H1 (cell line): ENCODE results near the gene PALM2AKAP2. TPM values are rescaled to one million over a fixed set of nuclear protein-coding genes. Genes with fewer than 3 reads are reported as not detected.

Experiments used
- CTCF ChIA-PET: fragments of 300-600 bp; sonication (Branson Sonifier 250); formaldehyde crosslinking; loops from one replicate; lab custom pipeline; 2021; ENCODE audit not compliant: partially characterized antibody; lab: Charles Lee
- POLR2A ChIA-PET: fragments of 300-600 bp; sonication (Branson Sonifier 250); formaldehyde crosslinking; loops from one replicate; lab custom pipeline; 2021; ENCODE audit warnings: inconsistent platforms; ENCODE audit not compliant: partially characterized antibody; lab: Charles Lee
- DNase-seq, 2 experiments: peaks; one replicate each; pipeline versions ENCODE4 v3.0.0 to v3.0.0-alpha.2; 2010 to 2022; ENCODE audit warnings: low spot score in 2 of 2, low read depth in 1 of 2, mixed read lengths in 1 of 2
- FAIRE-seq: peaks from 2 replicates; lab custom pipeline; 2011; peaks lifted over from hg19 to GRCh38; lab: Jason Lieb, UNC
- H2AFZ ChIP-seq: 2 replicates; pipeline ENCODE4 v1.8.1; 2012; ENCODE audit warnings: low read length, inconsistent platforms
- H2AK5ac ChIP-seq: 2 replicates; pipeline ENCODE4 v1.6.1; 2013; ENCODE audit warnings: low read depth, low read length
- H2BK120ac ChIP-seq: replicated peaks from 2 replicates; pipeline ENCODE3; 2013; ENCODE audit warnings: low read depth, low read length, inconsistent platforms
- H2BK12ac ChIP-seq: 2 replicates; pipeline ENCODE4 v1.6.1; 2013; ENCODE audit warnings: low read depth, low read length
- H2BK15ac ChIP-seq: 2 replicates; pipeline ENCODE4 v1.6.1; 2013; ENCODE audit warnings: low read length
- H2BK20ac ChIP-seq: 2 replicates; pipeline ENCODE4 v1.6.1; 2013; ENCODE audit warnings: low read length
- H2BK5ac ChIP-seq: 2 replicates; pipeline ENCODE4 v1.6.1; 2013; ENCODE audit warnings: low read depth, low read length
- H3K14ac ChIP-seq: 2 replicates; pipeline ENCODE4 v1.6.1; 2013; ENCODE audit warnings: inconsistent platforms; ENCODE audit not compliant: insufficient read length
- H3K18ac ChIP-seq: 2 replicates; pipeline ENCODE4 v1.6.1; 2013; ENCODE audit warnings: low read length; ENCODE audit errors: extremely low read depth
- H3K23ac ChIP-seq: 2 replicates; pipeline ENCODE4 v1.6.1; 2013; ENCODE audit warnings: inconsistent platforms; ENCODE audit not compliant: insufficient read length
- H3K23me2 ChIP-seq: 2 replicates; pipeline ENCODE4 v1.6.1; 2013; ENCODE audit warnings: low read depth, low read length
- H3K27ac ChIP-seq: 2 replicates; pipeline ENCODE4 v1.6.1; 2011; ENCODE audit warnings: low read depth, low read length, inconsistent platforms
- H3K27me3 ChIP-seq, 4 experiments: replicated peaks in 1 of 4; 1 replicate in 1 of 4; 2 replicates in 3 of 4; pipeline versions ENCODE4 v1.6.1 to v1.8.1; 2011 to 2013; ENCODE audit warnings: low read length in 3 of 4, mild to moderate bottlenecking in 3 of 4, inconsistent platforms in 2 of 4, mixed read lengths in 2 of 4, moderate library complexity in 1 of 4; ENCODE audit not compliant: control insufficient read depth in 3 of 4, insufficient read depth in 3 of 4; ENCODE audit errors: extremely low read depth in 1 of 4
- H3K36me3 ChIP-seq, 4 experiments: 2 replicates each; pipeline versions ENCODE4 v1.6.1 to v1.8.1; 2011 to 2013; ENCODE audit warnings: mild to moderate bottlenecking in 4 of 4, low read length in 3 of 4, moderate library complexity in 2 of 4, control low read depth in 1 of 4, inconsistent platforms in 1 of 4; ENCODE audit not compliant: insufficient read depth in 4 of 4, control insufficient read depth in 2 of 4
- H3K4ac ChIP-seq: replicated peaks from 2 replicates; pipeline ENCODE3; 2013; ENCODE audit warnings: low read length, low read depth, mixed read lengths, inconsistent platforms; ENCODE audit not compliant: insufficient read length
- H3K4me1 ChIP-seq, 4 experiments: replicated peaks in 1 of 4; 1 replicate in 1 of 4; 2 replicates in 3 of 4; pipeline versions ENCODE4 v1.6.1 to v1.8.1; 2011 to 2013; ENCODE audit warnings: low read length in 3 of 4, inconsistent platforms in 2 of 4, mixed read lengths in 1 of 4; ENCODE audit not compliant: insufficient read depth in 4 of 4, control insufficient read depth in 3 of 4
- H3K4me2 ChIP-seq, 2 experiments: 2 replicates each; pipeline versions ENCODE4 v1.6.1 to v1.8.1; 2011 to 2013; ENCODE audit warnings: low read depth in 2 of 2, low read length in 2 of 2, control low read depth in 1 of 2, inconsistent platforms in 1 of 2, mild to moderate bottlenecking in 1 of 2; ENCODE audit not compliant: insufficient read depth in 1 of 2
- H3K4me3 ChIP-seq, 4 experiments: fragments of 200-600, 300-600 bp in 1 of 4; sonication (generic), shearing (Covaris generic), sonication (Bioruptor Twin) in 1 of 4; 2 replicates each; pipeline versions ENCODE4 v1.5.1 to v1.8.1; 2011 to 2016; ENCODE audit warnings: low read length in 4 of 4, low read depth in 3 of 4, control low read depth in 2 of 4, inconsistent platforms in 2 of 4, mild to moderate bottlenecking in 2 of 4, mixed read lengths in 1 of 4, moderate library complexity in 1 of 4; ENCODE audit not compliant: insufficient read depth in 2 of 4; ENCODE audit errors: extremely low read depth in 1 of 4
- H3K56ac ChIP-seq: replicated peaks from 2 replicates; pipeline ENCODE3; 2013; ENCODE audit warnings: low read depth, mild to moderate bottlenecking, mixed read lengths, low read length, inconsistent platforms; ENCODE audit not compliant: insufficient read length
- H3K79me1 ChIP-seq: 2 replicates; pipeline ENCODE4 v1.6.1; 2013; ENCODE audit warnings: low read depth, low read length, control low read depth
- H3K79me2 ChIP-seq, 2 experiments: 2 replicates each; pipeline versions ENCODE4 v1.6.1 to v1.8.1; 2012 to 2013; ENCODE audit warnings: low read length in 2 of 2, mild to moderate bottlenecking in 2 of 2, inconsistent platforms in 1 of 2; ENCODE audit not compliant: insufficient read depth in 2 of 2, control insufficient read depth in 1 of 2
- H3K9ac ChIP-seq, 4 experiments: replicated peaks in 1 of 4; 1 replicate in 1 of 4; 2 replicates in 3 of 4; pipeline versions ENCODE4 v1.6.1 to v1.8.1; 2011 to 2013; ENCODE audit warnings: low read depth in 3 of 4, low read length in 3 of 4, control low read depth in 2 of 4, mild to moderate bottlenecking in 2 of 4, moderate library complexity in 2 of 4, inconsistent platforms in 1 of 4; ENCODE audit errors: extremely low read depth in 1 of 4
- H3K9me3 ChIP-seq, 2 experiments: 2 replicates each; pipeline versions ENCODE4 v1.6.1 to v1.8.1; 2012 to 2013; ENCODE audit warnings: mild to moderate bottlenecking in 2 of 2, moderate library complexity in 2 of 2, control low read depth in 1 of 2, inconsistent platforms in 1 of 2, low read depth in 1 of 2, low read length in 1 of 2, mixed read lengths in 1 of 2; ENCODE audit not compliant: insufficient read depth in 2 of 2
- H4K20me1 ChIP-seq, 2 experiments: replicated peaks in 1 of 2; 2 replicates each; pipeline versions ENCODE3 to v1.8.1; 2011 to 2013; ENCODE audit warnings: inconsistent platforms in 2 of 2, low read length in 2 of 2, mild to moderate bottlenecking in 1 of 2; ENCODE audit not compliant: insufficient read depth in 2 of 2, control insufficient read depth in 1 of 2
- H4K5ac ChIP-seq: 2 replicates; pipeline ENCODE4 v1.6.1; 2013; ENCODE audit warnings: low read length, low read depth, mixed read lengths, inconsistent platforms; ENCODE audit not compliant: insufficient read length
- H4K8ac ChIP-seq: 2 replicates; pipeline ENCODE4 v1.8.0; 2013; ENCODE audit warnings: mild to moderate bottlenecking, moderate library complexity, low read length, inconsistent platforms; ENCODE audit not compliant: insufficient read depth; ENCODE audit errors: extremely low read depth
- H4K91ac ChIP-seq: replicated peaks from 2 replicates; pipeline ENCODE3; 2013; ENCODE audit warnings: low read length, mixed read lengths, inconsistent platforms; ENCODE audit not compliant: insufficient read length
- CBX8 ChIP-seq: fragments of 300-800, 300-1000 bp; sonication (generic); IDR thresholded peaks from 2 replicates; pipeline ENCODE4 v1.7.1; 2016; ENCODE audit warnings: low read depth, low read length, borderline replicate concordance
- CHD2 ChIP-seq: IDR thresholded peaks from 2 replicates; pipeline ENCODE4 v1.6.1; 2012; ENCODE audit warnings: low read length, improper control_type of control experiment
- CREB1 ChIP-seq: IDR thresholded peaks from 2 replicates; pipeline ENCODE4 v1.6.1; 2012; ENCODE audit warnings: inconsistent platforms
- EGR1 ChIP-seq: IDR thresholded peaks from 2 replicates; pipeline ENCODE4 v1.6.1; 2011; ENCODE audit warnings: low read depth, low read length, borderline replicate concordance
- EP300 ChIP-seq, 2 experiments: IDR thresholded peaks; 1 replicate in 1 of 2; 2 replicates in 1 of 2; pipeline ENCODE4 v1.6.1; 2011 to 2012; ENCODE audit warnings: low read depth in 2 of 2, low read length in 2 of 2, mild to moderate bottlenecking in 2 of 2, borderline replicate concordance in 1 of 2, inconsistent platforms in 1 of 2, moderate library complexity in 1 of 2
- FOSL1 ChIP-seq: IDR thresholded peaks from 2 replicates; pipeline ENCODE4 v1.6.1; 2011; ENCODE audit warnings: mild to moderate bottlenecking, low read depth, low read length, moderate library complexity; ENCODE audit not compliant: insufficient read depth
- POLR2A ChIP-seq, 2 experiments: IDR thresholded peaks; 1 replicate in 1 of 2; 2 replicates in 1 of 2; pipeline ENCODE4 v1.6.1; 2011; ENCODE audit warnings: low read depth in 2 of 2, low read length in 2 of 2, mild to moderate bottlenecking in 2 of 2; ENCODE audit errors: control extremely low read depth in 1 of 2
- RAD21 ChIP-seq, 2 experiments: IDR thresholded peaks in 1 of 2; conservative IDR thresholded peaks in 1 of 2; 2 replicates each; pipeline ENCODE4 v1.6.1; 2011; ENCODE audit warnings: low read depth in 2 of 2, low read length in 2 of 2, improper control_type of control experiment in 1 of 2, inconsistent platforms in 1 of 2, mild to moderate bottlenecking in 1 of 2, moderate library complexity in 1 of 2
- RBBP5 ChIP-seq: IDR thresholded peaks from 2 replicates; pipeline ENCODE4 v1.7.1; 2012; ENCODE audit warnings: low read depth, mild to moderate bottlenecking, inconsistent platforms, low read length, moderate library complexity, borderline replicate concordance
- TEAD4 ChIP-seq: IDR thresholded peaks from 2 replicates; pipeline ENCODE4 v1.6.1; 2012; ENCODE audit warnings: low read depth, low read length, inconsistent platforms, mixed read lengths
- YY1 ChIP-seq: IDR thresholded peaks from 2 replicates; pipeline ENCODE4 v1.6.1; 2011; ENCODE audit warnings: low read depth, mild to moderate bottlenecking, low read length
- WGBS, 2 experiments: shearing (Covaris generic) in 1 of 2; methylation state at CpG; one replicate each; pipeline versions ENCODE4 v1.1.6 to v1.1.7; 2013 to 2015; ENCODE audit warnings: low lambda C conversion rate in 2 of 2, mixed read lengths in 2 of 2, inconsistent platforms in 1 of 2, low coverage in 1 of 2, missing lambda C conversion rate in 1 of 2; ENCODE audit not compliant: insufficient replicate concordance in 2 of 2, insufficient coverage in 1 of 2, insufficient read length in 1 of 2; ENCODE audit errors: extremely low coverage in 1 of 2, missing lambda C conversion rate in 1 of 2; 5-methylcytosine and 5-hydroxymethylcytosine counted together
- polyA plus RNA-seq, 7 experiments: library from polyadenylated mRNA; depleted of rRNA in 3 of 7; stranded (reverse) in 5 of 7; unstranded in 2 of 7; fragments of >200 nt in 5 of 7; fragments of 200-250 nt in 2 of 7; gene quantifications; 1 replicate in 5 of 7; 2 replicates in 1 of 7; 4 replicates in 1 of 7; pipeline versions ENCODE4 v1.2.1 to v1.2.3, GENCODE V29; 2011 to 2013; ENCODE audit warnings: missing spikeins in 2 of 7, mixed read lengths in 2 of 7
- total RNA-seq: library from RNA; stranded (reverse); fragmentation: NEBNext Ultra II Directional; extraction: Animal tissue kit (Norgen Biotek cat#: 25700); gene quantifications from 2 replicates; pipeline ENCODE4 v1.2.1, GENCODE V29; 2021

PALM2AKAP2 gene
- total and polyA plus RNA-seq, 2 of the 8 experiments (the other 6 are each of a cell fraction or from before 2014, with no cell fraction given) = 0.38 to 20.5 TPM

GRCh38 chr9:109792951-109793546 is 13.1 kb downstream of the PALM2AKAP2 start:
- Histone ChIP-seq H4K8ac (no peak overlapping the region), H3K9ac (no peak overlapping the region), H3K14ac (no peak overlapping the region), H3K27ac (no peak overlapping the region), H3K27me3 (no peaks in the 10 kb centered on the region), H3K4me3 (no peak overlapping the region), H3K79me1 (peaks cover 3% of the 10 kb centered on the region; the same call in 1 of the 2 replicates), H3K36me3 (no peaks in the 10 kb centered on the region), H2BK12ac (no peak overlapping the region), H2BK15ac (no peak overlapping the region), H2BK120ac (no peak overlapping the region), H3K23me2 (no peaks in the 10 kb centered on the region), H4K20me1 (peaks cover 0 to 1% of the 10 kb centered on the region in 2 experiments), H2AFZ (no peak overlapping the region), H3K9me3 (no peaks in the 10 kb centered on the region), H4K91ac (no peak overlapping the region), H2BK5ac (no peak overlapping the region), H2AK5ac (no peak overlapping the region), H3K56ac (no peak overlapping the region), H2BK20ac (no peak overlapping the region), H3K4me2 (no peak overlapping the region), H4K5ac (no peak overlapping the region), H3K23ac (no peak overlapping the region), H3K18ac (no peak overlapping the region), H3K4me1 (no peaks in the 10 kb centered on the region), H3K79me2 (0 out of 4 replicates have a peak, but pooled peaks cover 0 to 2% of the 10 kb centered on the region in 2 experiments), H3K4ac (no peak overlapping the region)
- ChIA-PET CTCF (no interaction called here), POLR2A (no interaction called here)
- 89% methylated on average over 1 of the region's 1 CpG; no CpG with 5 or more reads in 1 of the 2 experiments for WGBS, 2 experiments
- DNase-seq = no peak
- no peak for FAIRE-seq
- TF ChIP-seq POLR2A (IDR thresholded peaks at IDR 0.05; ENCODE audit: control extremely low read depth in 1 of 2, low read depth in 2 of 2, low read length in 2 of 2) = no peak
- TF ChIP-seq YY1 = no peak
- no peak for TF ChIP-seq EGR1
- TF ChIP-seq CREB1 = no peak
- TF ChIP-seq TEAD4 = no peak
- TF ChIP-seq CHD2 = no peak
- TF ChIP-seq RBBP5 = no peak
- TF ChIP-seq CBX8 = no peak
- TF ChIP-seq RAD21 (IDR thresholded peaks at IDR 0.05 in 1 of 2, conservative IDR thresholded peaks at IDR 0.05 in 1 of 2; ENCODE audit: low read depth in 2 of 2, low read length in 2 of 2) = no peak
- TF ChIP-seq EP300 (IDR thresholded peaks at IDR 0.05; ENCODE audit: borderline replicate concordance in 1 of 2, low read depth in 2 of 2, low read length in 2 of 2) = no peak
- no peak for TF ChIP-seq FOSL1
